ENCODE data around the gene PLCL1. TPM values are rescaled to one million over a fixed set of nuclear protein-coding genes. Genes with fewer than 3 reads are reported as not detected.

The PLCL1 gene
- total RNA-seq, 1 donor from 2014 or later: 14.3 TPM

DNA sequence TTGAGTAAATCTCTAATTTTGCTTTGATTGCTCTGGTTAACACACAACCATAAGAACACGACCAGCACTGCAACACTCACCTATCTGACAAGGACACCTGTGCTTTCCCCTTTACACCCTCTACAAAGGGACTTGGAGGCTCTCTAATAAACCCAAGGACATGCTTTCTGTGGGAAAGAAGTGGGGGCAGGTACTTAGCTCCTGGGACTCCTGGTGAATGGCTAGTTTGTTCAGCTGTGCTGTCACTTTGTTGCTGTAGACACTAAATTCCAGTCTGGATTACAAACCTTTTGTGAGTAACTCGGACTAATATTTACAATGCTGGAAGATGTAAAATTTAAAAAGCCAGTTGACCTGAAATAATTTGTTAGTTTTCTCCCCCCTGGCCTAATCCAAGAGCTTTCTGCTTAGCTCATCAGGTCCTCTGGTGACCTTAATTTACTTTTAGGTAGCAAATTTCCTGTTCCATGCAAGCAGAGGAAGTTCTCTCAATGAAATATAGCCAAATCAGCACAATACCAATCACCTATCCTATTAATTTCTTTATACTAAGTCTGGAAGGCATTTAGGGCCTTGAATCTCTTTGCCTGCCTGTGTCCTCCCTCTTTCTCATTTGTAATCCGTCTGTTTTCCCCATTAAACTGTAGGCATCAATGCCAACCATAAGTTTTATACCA lies 67.5 kb downstream of the PLCL1 start:
- Histone ChIP-seq H3K27ac (no peak overlapping the region), H3K27me3 (no peaks in the 10 kb centered on the region), H3K9me3 (no peaks in the 10 kb centered on the region), H3K4me3 (no peak overlapping the region), H3K4me1 (peaks cover 0 to 12% of the 10 kb centered on the region in 2 donors), H3K36me3 (no peaks in the 10 kb centered on the region)
- TF ChIP-seq, protein P1, sequence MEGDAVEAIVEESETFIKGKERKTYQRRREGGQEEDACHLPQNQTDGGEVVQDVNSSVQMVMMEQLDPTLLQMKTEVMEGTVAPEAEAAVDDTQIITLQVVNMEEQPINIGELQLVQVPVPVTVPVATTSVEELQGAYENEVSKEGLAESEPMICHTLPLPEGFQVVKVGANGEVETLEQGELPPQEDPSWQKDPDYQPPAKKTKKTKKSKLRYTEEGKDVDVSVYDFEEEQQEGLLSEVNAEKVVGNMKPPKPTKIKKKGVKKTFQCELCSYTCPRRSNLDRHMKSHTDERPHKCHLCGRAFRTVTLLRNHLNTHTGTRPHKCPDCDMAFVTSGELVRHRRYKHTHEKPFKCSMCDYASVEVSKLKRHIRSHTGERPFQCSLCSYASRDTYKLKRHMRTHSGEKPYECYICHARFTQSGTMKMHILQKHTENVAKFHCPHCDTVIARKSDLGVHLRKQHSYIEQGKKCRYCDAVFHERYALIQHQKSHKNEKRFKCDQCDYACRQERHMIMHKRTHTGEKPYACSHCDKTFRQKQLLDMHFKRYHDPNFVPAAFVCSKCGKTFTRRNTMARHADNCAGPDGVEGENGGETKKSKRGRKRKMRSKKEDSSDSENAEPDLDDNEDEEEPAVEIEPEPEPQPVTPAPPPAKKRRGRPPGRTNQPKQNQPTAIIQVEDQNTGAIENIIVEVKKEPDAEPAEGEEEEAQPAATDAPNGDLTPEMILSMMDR (IDR thresholded peaks at IDR 0.05): no peak
- intact Hi-C loops (cut with DNase I): no loop called here
- DNase-seq (ENCODE audit: low spot score in 2 of 2): no peak

- TF ChIP-seq, protein P1 (IDR thresholded peaks at IDR 0.05): no peak
- intact Hi-C loops (cut with DNase I): no loop called here
- Histone ChIP-seq H3K9me3 (no peaks in the 10 kb centered on the region), H3K27me3 (no peaks in the 10 kb centered on the region), H3K36me3 (no peaks in the 10 kb centered on the region), H3K4me3 (no peak overlapping the region), H3K27ac (no peak overlapping the region), H3K4me1 (peaks cover 0 to 22% of the 10 kb centered on the region in 2 donors)
- no peak for DNase-seq (ENCODE audit: low spot score in 2 of 2)
Measured at GRCh38 chr2:197873293-197873701, 68.9 kb downstream of the PLCL1 start.

DNA sequence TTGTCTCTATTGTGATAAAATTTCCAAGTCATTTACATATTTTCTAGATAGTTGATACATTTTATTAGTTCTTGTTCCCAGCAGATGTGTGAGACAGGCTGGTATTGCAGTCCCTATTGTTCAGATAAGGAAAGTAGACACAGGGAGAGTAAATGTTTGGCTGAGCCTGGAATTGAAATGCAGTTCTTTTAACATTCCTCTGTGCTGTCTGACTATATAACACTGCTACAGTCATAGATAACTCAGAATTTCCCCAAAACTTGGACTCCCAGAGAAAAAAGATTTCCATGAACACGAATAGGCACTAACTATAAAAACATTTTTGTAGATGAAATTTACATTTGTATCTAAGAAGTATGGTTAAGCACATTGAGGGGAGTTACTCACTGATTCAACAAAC lies 71.4 kb downstream of the PLCL1 start:
- intact Hi-C loops (cut with DNase I): loop anchor here (5.0 kb wide), 1 partner anchor 42 kb away; no protein-coding TSS in a partner anchor
- no peak overlapping the region for H3K4me3 ChIP-seq

DNA sequence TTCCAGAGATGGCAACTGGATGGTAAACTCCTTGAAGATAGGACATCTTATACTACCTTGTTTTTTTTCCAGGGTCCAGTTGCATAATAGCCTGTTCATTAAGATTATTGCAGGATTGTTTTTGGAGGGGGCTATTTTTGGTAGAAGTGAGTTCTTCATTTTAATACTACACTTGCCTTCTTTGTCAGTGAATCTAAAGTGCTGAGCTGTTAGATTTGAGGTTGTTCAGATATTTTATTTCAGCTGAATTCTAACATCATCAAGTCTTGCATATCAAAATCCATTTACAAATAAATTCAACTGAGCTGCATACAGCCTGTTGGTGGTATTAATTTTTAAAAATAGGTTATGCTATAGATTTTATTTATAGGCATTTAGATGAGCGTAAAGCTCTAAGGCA lies 72.1 kb downstream of the PLCL1 start:
- no peaks in the 10 kb centered on the region for H3K9me3 ChIP-seq
- peaks cover 3 to 36% of the 10 kb centered on the region in 2 donors for H3K4me1 ChIP-seq
- TF ChIP-seq, protein P1 (IDR thresholded peaks at IDR 0.05): no peak
- no peak overlapping the region for H3K27ac ChIP-seq
- no peaks in the 10 kb centered on the region for H3K36me3 ChIP-seq
- H3K27me3 ChIP-seq: no peaks in the 10 kb centered on the region
- no peak for DNase-seq (ENCODE audit: low spot score in 2 of 2)
- intact Hi-C loops (cut with DNase I): loop anchor here (5.0 kb wide), 1 partner anchor 41 kb away; no protein-coding TSS in a partner anchor
- H3K4me3 ChIP-seq: no peak overlapping the region

More for the DNA sequence above, 71.4 kb downstream of the PLCL1 start:
- Histone ChIP-seq H3K27ac (no peak overlapping the region), H3K36me3 (no peaks in the 10 kb centered on the region), H3K27me3 (no peaks in the 10 kb centered on the region), H3K9me3 (no peaks in the 10 kb centered on the region), H3K4me1 (peaks cover 3 to 37% of the 10 kb centered on the region in 2 donors)
- DNase-seq (ENCODE audit: low spot score in 2 of 2): no peak
- TF ChIP-seq, protein P1 (IDR thresholded peaks at IDR 0.05): no peak

GRCh38 chr2:197877038-197877437 lies 72.6 kb downstream of the PLCL1 start:
- no peaks in the 10 kb centered on the region for H3K36me3 ChIP-seq
- no peak for DNase-seq (ENCODE audit: low spot score in 2 of 2)
- H3K9me3 ChIP-seq: no peaks in the 10 kb centered on the region
- no peak overlapping the region for H3K4me3 ChIP-seq
- H3K4me1 ChIP-seq: peaks cover 3 to 40% of the 10 kb centered on the region in 2 donors
- intact Hi-C loops (cut with DNase I): loop anchor here (5.0 kb wide), 1 partner anchor 40 kb away; no protein-coding TSS in a partner anchor
- TF ChIP-seq, protein P1 (IDR thresholded peaks at IDR 0.05): no peak
- no peak overlapping the region for H3K27ac ChIP-seq
- no peaks in the 10 kb centered on the region for H3K27me3 ChIP-seq
